ENCODE data around the gene PRLH.

The PRLH gene

GRCh38 chr2:237577458-237577857 lies 11.1 kb downstream of the PRLH start:
- no peak overlapping the region for H3K4me3 ChIP-seq (ENCODE audit: low read depth, low read length)
- TF ChIP-seq CTCF (IDR thresholded peaks at IDR 0.05; ENCODE audit: low read depth, low read length): no peak

GRCh38 chr2:237577956-237578870 lies 11.8 kb downstream of the PRLH start:
- TF ChIP-seq CTCF (IDR thresholded peaks at IDR 0.05; ENCODE audit: low read depth, low read length): no peak
- no peak overlapping the region for H3K4me3 ChIP-seq (ENCODE audit: low read depth, low read length)

GRCh38 chr2:237581326-237581725 lies 15.0 kb downstream of the PRLH start:
- TF ChIP-seq CTCF (IDR thresholded peaks at IDR 0.05; ENCODE audit: low read depth, low read length): no peak

GRCh38 chr2:237581751-237582746 lies 15.7 kb downstream of the PRLH start:
- H3K4me3 ChIP-seq (ENCODE audit: low read depth, low read length): 0 out of 2 replicates have a peak overlapping the region, but pooled peaks have one; percentile 1
- TF ChIP-seq CTCF (IDR thresholded peaks at IDR 0.05; ENCODE audit: low read depth, low read length): peak; percentile 41; the same call in 1 of the 2 replicates

More at GRCh38 chr2:237581326-237581725, 15.0 kb downstream of the PRLH start:
- H3K4me3 ChIP-seq (ENCODE audit: low read depth, low read length): no peak overlapping the region

- TF ChIP-seq CTCF (IDR thresholded peaks at IDR 0.05; ENCODE audit: low read depth, low read length): no peak
- no peak overlapping the region for H3K4me3 ChIP-seq (ENCODE audit: low read depth, low read length)
Observed at GRCh38 chr2:237583385-237584295, 17.3 kb downstream of the PRLH start.

GRCh38 chr2:237585590-237586221 lies 19.3 kb downstream of the PRLH start:
- no peak overlapping the region for H3K4me3 ChIP-seq (ENCODE audit: low read depth, low read length)

More at GRCh38 chr2:237585590-237586221, 19.3 kb downstream of the PRLH start:
- TF ChIP-seq CTCF (IDR thresholded peaks at IDR 0.05; ENCODE audit: low read depth, low read length): no peak
